ENCODE measurements around the gene TARS2.

DNA sequence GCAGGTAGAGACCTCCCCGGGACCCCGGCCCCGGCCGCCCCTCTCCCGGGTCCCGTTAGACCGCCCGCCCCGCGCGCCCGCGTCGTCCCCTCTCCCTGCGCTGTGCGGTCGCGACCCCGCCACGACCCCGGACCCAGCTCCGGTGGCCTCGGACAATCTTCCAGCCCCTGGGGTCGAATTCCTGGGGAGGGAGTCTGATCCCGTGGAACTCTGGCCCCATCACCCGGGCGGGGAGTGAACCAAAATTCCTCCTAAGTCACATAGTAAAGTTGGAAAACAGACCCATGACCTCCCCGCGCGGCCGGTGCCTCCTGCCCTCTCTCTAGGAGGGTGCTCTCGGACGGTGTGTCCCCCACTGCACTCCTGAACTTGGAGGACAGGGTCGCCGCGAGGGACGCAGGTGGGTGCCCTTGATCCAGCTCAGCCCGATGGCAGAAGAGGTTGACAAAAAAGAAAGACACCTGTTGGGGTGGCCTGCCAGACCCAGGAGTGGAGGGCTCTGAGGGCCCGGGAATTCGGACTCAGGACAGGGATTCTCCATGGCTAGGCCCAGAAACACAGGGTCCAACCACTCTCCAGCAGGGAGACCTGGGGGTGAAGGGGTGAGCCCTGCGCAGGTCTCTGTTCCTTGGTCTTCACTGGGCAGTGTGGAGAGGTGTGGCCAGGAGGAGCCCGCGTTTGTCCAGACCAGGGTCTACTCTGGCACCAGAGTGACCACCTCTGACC is 62.4 kb downstream of the TARS2 start:
- TF ChIP-seq, protein P1, sequence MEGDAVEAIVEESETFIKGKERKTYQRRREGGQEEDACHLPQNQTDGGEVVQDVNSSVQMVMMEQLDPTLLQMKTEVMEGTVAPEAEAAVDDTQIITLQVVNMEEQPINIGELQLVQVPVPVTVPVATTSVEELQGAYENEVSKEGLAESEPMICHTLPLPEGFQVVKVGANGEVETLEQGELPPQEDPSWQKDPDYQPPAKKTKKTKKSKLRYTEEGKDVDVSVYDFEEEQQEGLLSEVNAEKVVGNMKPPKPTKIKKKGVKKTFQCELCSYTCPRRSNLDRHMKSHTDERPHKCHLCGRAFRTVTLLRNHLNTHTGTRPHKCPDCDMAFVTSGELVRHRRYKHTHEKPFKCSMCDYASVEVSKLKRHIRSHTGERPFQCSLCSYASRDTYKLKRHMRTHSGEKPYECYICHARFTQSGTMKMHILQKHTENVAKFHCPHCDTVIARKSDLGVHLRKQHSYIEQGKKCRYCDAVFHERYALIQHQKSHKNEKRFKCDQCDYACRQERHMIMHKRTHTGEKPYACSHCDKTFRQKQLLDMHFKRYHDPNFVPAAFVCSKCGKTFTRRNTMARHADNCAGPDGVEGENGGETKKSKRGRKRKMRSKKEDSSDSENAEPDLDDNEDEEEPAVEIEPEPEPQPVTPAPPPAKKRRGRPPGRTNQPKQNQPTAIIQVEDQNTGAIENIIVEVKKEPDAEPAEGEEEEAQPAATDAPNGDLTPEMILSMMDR (conservative IDR thresholded peaks at IDR 0.05): no peak
- TF ChIP-seq EZH2 (IDR thresholded peaks at IDR 0.05; ENCODE audit: low read depth): no peak
